SH-SY5Y (cell line): ENCODE results near the gene CARNS1.

Experiments used
- GATA2 ChIP-seq: IDR thresholded peaks from 2 replicates; pipeline ENCODE4 v1.6.1; 2011; ENCODE audit warnings: mild to moderate bottlenecking, low read depth, low read length
- GATA3 ChIP-seq: IDR thresholded peaks from 2 replicates; pipeline ENCODE4 v1.6.1; 2011; ENCODE audit warnings: low read depth, mild to moderate bottlenecking, low read length, moderate library complexity

- TF ChIP-seq GATA2, result no peak
- no peak for TF ChIP-seq GATA3
Measured at GRCh38 chr11:67366961-67367760, 48.3 kb upstream of the CARNS1 start.
